Gastroesophageal sphincter (tissue), 3 donors: Measurements from ENCODE around the gene RPUSD2.

Source experiments
- CTCF ChIP-seq, 4 experiments: fragments of 200-600 bp in 2 of 4; fragments of 450-650 bp in 2 of 4; sonication (generic) in 1 of 4; IDR thresholded peaks; one replicate each; pipeline ENCODE4 v1.5.1; 2017 to 2019; ENCODE audit warnings: antibody characterized with exemption in 4 of 4, mild to moderate bottlenecking in 2 of 4, moderate library complexity in 2 of 4
- EP300 ChIP-seq: sonication (generic); formaldehyde crosslinking; IDR thresholded peaks from one replicate; pipeline ENCODE4 v1.6.1; 2017; ENCODE audit warnings: antibody characterized with exemption, mild to moderate bottlenecking
- POLR2A ChIP-seq, 2 donors: fragments of 450-650 bp; IDR thresholded peaks; one replicate each; pipeline ENCODE4 v1.6.1; 2017; ENCODE audit warnings: antibody characterized with exemption in 2 of 2, mild to moderate bottlenecking in 2 of 2, moderate library complexity in 1 of 2
- POLR2AphosphoS5 ChIP-seq: sonication (generic); formaldehyde crosslinking; IDR thresholded peaks from one replicate; pipeline ENCODE4 v1.6.1; 2017; ENCODE audit warnings: antibody characterized with exemption

GRCh38 chr15:40594429-40594836, 25.3 kb downstream of the RPUSD2 start:
- TF ChIP-seq POLR2AphosphoS5 (no peak), POLR2A (IDR thresholded peaks at IDR 0.05) (no peak), CTCF (IDR thresholded peaks at IDR 0.05) (no peak), EP300 (no peak)
